Smooth muscle cell of the brain vasculature (primary cell): ENCODE data around the gene DYSF.

Experiments
- DNase-seq: peaks from one replicate; pipeline ENCODE4 v3.0.0-alpha.2; 2012; ENCODE audit warnings: low read depth, low spot score

The DYSF gene

GRCh38 chr2:71552861-71553301, 99.5 kb downstream of the DYSF start:
- DNase-seq = no peak

GRCh38 chr2:71554028-71554705, 100.8 kb downstream of the DYSF start:
- DNase-seq = no peak

- DNase-seq = no peak
Observed at GRCh38 chr2:71554706-71555056, 101.3 kb downstream of the DYSF start.

- no peak for DNase-seq
Observed at GRCh38 chr2:71555798-71556454, 102.6 kb downstream of the DYSF start.

DNA sequence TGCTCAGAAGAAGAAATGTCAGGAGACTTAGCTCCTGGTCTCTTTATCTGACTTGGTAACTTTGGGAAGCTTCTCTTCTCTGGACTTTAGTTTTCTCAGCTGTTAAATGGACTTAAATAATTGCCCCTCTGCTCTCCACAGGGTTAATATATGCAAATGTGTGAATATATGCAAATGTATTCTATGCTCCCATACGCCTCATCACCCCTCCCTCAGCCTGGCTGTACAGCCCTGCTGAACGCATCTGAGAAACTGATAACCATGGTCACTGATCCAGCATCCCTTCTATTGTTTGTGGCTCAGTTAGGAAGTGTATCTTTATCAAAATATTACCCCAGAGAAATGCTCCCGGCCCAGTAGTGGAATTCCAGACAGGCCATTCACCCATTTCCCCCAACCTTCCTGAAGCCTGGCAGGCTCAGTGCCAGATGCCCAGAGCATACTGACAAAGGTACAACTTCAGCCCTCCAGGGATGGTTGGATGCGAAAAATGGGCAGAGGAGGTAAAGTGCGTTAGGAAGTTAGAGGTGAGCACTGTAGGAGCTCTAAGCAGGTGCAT, 103.4 kb downstream of the DYSF start:
- no peak for DNase-seq

- no peak for DNase-seq
Observed at GRCh38 chr2:71557321-71557720, 104.0 kb downstream of the DYSF start.

DNA sequence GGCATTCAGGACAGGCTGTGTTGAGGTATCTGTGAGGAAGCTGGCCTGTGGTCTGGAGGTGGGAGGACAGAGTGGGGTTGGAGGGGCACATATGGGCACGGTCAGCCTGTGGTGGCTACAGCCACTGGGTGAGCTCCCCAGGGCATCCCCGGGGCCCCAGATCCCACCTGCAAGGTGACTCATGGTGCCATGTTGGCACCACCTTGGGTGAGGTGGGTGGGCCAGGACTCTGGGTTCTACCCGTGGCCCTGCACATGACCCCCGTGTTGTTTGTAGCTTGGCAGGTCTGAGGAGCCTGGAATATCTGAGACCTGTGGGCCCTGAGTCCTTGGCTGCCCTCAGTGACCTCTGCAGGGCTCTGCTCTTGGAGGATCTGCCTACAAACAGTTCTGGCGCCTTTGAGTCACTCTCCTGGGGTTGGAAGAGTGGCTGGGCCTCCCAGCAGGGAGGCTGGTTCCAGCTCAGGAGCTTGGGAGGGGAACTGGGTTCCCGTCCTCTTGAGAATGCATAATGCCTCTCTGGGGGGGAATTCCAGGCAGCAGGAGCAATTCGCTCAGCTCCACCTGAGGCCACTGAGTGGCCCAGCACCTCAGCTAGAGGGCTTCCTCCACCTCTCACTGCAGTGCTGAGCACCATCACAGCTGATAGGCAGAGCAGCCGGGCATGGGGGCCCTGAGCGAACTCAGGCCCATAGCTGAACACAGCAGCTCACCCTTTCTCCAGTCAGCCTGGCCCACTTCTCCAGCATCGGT, 105.1 kb downstream of the DYSF start:
- DNase-seq = no peak

DNA sequence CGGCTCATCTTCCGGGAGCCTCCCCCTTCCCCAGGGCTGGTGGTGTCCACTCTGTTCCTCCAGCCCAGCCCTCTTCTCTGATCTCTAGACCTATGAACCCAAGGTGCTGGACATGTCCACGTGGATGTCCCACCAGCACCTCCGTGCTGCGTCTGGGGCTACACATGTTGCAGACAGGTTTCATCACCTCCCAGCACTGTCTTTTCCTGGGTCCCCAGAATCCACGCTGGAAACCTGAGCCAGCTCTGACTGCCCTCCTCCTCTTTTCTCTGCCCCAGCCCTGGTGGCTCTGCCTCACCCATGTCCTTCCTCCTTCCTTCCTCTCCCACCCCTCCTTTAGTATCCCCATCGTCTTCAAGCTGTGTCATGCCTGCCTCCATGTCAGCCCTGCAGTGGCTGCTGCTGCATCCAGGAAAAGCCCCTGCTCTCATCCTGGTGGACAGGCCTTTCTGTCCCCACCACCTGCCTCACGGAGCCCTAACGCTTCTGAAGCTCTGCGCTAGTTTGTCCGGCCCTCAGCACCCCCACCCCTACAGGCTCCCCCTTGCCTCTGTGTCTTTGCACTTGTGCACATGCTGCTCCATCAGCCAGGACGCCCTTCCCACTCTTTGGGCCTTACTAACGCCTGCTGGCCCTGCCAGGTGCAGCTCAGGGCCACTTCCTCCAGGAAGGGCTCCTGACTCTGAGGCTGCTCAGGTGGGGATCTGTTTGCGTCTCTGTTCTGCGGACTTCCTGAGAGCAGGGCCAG, 105.9 kb downstream of the DYSF start:
- DNase-seq = no peak

- DNase-seq = no peak
Observed at GRCh38 chr2:71559828-71560637, 106.7 kb downstream of the DYSF start.

DNA sequence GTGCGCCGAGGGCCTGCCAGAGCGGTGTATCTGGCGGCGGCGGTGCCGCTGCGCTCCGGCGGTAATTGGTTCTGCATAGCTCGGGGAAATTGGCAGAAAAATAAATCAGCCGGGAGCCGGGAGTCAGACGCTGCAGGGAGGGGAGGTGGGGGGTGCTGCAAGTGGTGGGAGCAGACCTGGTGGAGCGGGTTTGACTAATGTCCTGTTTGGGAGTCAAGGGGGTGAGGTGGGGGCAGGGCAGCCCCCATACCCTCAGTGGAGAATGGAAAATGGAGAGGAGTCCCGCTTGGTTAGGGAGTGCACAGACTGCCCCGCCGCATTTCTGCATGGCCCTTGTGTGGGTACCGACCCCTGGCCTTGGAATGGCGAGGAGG, 107.3 kb downstream of the DYSF start:
- no peak for DNase-seq

DNA sequence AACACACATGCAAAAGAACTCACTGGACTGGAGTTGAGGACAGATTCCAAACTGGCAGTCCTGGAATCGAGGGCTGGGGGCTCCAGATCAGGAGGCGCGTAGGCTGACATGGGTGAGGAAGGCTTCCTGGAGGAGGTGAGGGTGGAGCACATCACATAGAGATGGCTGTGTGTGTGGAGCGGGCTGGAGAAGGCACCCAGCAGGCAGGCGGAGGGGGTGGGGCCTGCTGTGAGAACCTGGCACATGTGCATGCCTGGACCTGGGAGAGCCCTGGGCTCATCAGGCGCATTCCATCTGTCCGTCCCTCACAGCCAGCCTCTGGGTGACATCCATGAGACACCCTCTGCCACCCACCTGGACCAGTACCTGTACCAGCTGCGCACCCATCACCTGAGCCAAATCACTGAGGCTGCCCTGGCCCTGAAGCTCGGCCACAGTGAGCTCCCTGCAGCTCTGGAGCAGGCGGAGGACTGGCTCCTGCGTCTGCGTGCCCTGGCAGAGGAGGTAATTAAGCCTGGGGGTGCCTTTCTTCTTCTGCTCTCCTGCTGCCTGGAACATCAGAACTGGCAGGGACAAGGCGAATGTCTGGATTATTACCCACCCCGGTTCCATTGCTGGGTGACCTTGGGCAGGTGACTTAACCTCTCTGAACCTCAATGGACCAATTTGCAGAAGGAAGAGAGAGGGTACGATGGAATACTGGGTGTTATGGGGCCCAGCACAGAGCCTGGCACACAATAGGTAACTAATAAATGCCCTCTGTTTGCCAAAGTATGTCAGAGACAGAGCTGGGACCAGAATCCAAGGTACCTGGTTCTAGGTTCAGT, 108.3 kb downstream of the DYSF start:
- no peak for DNase-seq

- DNase-seq = no peak
Observed at GRCh38 chr2:71562518-71562917, 109.2 kb downstream of the DYSF start.

- peak; percentile 6 for DNase-seq
Observed at GRCh38 chr2:71563872-71564271, 110.5 kb downstream of the DYSF start.

DNA sequence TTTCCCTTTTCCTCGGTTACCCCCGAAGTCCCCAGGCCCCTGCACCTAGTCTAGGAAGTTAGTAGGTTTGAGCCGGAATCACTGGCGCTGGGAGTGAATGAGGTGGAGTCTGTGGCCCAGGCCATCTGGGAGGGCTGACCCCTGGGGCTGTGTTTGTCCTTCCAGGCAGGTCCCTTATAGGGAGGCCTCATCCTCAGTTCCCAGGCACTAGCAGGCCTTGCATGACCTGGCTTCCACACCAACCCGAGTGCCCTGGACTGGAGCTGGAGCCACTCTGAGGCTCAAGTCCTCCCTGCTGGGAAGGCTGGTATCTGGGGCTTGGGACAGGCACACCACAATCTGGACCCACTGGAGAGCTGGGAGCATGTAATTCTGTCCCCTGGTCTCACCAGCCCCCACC, 111.0 kb downstream of the DYSF start:
- no peak for DNase-seq

DNA sequence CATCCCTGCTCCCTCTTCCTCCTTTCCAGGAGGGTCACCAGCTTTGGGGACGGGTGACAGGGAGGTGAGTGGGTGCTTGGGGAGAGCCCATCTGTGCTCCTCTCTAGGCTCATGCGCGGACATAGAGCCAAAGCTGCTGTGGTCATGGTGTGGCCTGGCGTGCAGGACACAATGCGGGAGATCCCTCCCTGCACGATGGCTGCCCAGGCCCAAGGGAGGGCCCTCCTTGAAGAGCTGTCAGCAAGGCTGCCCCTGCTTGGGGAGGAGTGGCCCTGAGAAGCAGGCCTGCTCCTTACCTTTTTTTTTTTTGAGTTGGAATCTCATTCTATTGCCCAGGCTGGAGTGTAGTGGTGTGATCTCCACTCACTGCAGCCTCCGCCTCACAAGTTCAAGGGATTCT, 111.4 kb downstream of the DYSF start:
- no peak for DNase-seq

DNA sequence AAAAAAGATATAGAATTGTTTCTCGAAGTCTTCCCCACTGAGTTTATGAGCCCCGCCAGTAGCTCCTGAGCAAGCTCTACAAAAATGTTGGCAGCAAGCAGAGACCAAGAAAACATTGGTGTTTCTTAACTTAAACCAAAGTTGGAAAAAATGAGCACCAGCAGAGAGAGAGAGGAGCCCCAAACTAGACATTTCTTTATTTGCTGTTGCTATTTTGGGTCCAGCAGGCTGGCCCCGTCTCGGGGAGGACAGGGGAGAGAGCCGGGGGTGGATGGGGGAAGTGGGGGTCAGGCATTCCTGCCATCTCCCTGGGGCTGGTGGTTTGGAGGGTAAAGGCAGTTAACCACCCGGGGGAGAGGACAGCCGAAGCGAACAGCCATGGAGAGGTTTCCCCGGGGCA, 113.0 kb downstream of the DYSF start:
- DNase-seq = no peak

- no peak for DNase-seq
Observed at GRCh38 chr2:71567625-71568024, 114.3 kb downstream of the DYSF start.

DNA sequence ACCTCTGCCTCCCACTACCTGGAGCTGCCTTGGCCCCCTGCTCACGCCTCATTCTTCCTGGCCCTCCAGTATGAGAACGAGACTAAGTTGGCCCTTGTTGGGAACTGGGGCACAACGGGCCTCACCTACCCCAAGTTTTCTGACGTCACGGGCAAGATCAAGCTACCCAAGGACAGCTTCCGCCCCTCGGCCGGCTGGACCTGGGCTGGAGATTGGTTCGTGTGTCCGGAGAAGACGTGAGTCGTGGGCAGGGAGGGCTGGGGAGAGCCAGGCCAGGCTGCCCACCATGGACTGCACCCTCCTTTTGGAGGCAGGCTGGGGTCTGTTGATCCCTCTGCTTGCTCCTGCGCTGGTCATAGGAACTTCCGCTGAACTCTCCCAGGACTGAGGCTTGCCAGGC, 114.7 kb downstream of the DYSF start:
- no peak for DNase-seq

DNA sequence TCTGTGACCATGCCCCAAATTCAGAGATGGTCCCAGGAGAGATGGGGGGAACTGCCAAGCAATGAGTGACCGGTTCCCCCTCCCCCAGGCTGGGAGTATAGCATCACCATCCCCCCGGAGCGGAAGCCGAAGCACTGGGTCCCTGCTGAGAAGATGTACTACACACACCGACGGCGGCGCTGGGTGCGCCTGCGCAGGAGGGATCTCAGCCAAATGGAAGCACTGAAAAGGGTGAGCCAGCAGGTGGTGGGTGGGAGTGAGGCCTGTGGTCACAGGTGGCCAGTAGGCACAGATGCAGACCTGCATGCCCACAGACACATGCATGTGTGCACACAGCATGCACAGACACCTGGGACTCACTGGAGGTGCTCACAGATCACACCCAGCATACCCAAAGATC, 117.2 kb downstream of the DYSF start:
- DNase-seq = no peak

DNA sequence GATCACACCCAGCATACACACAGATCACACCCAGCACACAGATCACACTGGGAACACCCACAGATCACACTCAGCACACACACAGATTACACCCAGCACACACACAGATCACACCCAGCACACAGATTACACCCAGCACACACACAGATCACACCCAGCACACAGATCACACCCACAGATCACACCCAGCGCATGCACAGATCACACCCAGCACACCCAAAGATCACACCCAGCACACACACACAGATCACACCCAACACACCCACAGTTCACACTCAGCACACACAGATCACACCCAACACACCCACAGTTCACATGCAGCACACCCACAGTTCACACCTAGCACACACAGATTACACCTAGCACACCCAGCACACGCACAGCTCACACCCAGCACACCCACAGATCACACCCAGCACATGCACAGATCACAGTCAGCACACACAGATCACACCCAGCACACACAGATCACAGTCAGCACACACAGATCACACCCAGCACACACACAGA, 117.6 kb downstream of the DYSF start:
- DNase-seq = no peak
